OCI-M2 (cell line): ENCODE measurements around the gene C10orf53.

Experiments
- DNase-seq: peaks from one replicate; lab custom pipeline; 2025; ENCODE audit not compliant: unreplicated experiment; lab: John Stamatoyannopoulos, UW

The C10orf53 gene

GRCh38 chr10:49736564-49737113 lies 57.2 kb downstream of the C10orf53 start:
- no peak for DNase-seq

DNA sequence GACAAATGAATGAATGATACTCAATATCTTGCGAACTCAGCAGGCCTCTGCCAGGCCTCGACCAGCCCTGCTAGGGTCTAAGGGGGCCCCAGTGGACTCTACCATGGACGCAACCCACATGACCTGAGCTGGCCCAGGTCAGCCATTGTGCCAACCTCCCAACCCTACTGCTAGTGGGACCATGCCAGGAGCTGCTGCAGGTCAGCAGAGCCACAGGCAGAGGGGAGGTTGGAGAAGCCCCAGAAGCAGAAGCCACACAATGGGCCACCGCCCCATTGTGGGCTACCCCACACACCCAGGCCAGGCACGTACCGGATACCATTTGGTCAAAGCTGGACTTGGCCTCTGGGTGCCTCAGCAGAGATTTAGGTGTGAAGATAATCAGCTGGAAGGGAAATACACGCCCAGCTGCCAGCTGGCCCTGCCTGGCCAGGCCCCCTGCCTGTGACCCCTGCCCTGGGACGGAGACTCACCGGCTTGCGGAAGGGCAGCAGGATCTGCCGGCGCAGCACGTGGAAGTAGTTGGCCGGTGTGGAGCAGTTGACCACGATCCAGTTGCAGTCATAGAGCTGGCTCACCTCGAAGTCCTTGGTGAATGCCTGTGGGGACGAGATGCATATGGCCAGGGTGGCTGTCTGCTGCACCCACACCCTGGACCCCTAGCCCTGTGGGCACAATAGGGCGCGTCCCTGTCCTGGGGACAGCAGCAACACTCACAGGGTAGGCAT lies 58.2 kb downstream of the C10orf53 start:
- no peak for DNase-seq

- DNase-seq: no peak
Observed at GRCh38 chr10:49738616-49739360, 59.3 kb downstream of the C10orf53 start.

- no peak for DNase-seq
Observed at GRCh38 chr10:49739426-49739825, 60.0 kb downstream of the C10orf53 start.

GRCh38 chr10:49740346-49741107 lies 61.1 kb downstream of the C10orf53 start:
- DNase-seq: no peak

DNA sequence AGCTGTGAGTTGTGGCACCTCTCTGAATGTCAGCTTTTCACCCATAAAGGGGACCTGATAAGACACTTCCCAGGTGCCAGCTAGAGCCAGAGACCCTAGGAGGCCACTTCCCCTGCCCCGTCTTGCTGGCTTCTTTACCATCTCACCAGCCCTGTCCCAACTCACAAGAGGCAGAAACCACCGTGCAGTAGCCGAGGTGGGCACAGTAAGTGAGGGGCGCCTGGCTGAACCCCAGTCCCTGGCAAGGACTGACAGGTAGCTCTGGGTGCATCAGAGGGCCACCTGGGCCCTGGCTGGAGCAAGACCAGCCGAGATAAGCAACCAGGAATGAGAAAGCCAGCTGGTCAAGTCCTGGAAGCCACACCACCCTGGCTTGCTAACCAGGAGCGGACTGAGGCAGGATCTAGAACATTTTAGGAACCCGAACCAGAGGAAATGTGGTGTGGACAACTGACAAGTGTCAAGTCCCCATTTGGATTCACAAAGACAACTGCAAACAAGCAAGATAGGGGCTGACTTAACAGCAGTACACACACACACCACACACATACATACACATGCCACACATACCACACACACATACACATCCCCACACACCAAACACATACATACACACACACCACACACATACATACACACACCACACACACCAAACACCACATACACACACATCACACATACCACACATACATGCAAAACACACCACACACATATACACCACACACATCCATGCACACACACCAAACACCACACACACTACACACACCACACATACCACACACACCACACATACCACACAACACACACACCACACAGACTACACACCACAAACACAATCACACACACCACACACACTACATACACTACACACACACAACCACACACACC lies 61.9 kb downstream of the C10orf53 start:
- DNase-seq: no peak

DNA sequence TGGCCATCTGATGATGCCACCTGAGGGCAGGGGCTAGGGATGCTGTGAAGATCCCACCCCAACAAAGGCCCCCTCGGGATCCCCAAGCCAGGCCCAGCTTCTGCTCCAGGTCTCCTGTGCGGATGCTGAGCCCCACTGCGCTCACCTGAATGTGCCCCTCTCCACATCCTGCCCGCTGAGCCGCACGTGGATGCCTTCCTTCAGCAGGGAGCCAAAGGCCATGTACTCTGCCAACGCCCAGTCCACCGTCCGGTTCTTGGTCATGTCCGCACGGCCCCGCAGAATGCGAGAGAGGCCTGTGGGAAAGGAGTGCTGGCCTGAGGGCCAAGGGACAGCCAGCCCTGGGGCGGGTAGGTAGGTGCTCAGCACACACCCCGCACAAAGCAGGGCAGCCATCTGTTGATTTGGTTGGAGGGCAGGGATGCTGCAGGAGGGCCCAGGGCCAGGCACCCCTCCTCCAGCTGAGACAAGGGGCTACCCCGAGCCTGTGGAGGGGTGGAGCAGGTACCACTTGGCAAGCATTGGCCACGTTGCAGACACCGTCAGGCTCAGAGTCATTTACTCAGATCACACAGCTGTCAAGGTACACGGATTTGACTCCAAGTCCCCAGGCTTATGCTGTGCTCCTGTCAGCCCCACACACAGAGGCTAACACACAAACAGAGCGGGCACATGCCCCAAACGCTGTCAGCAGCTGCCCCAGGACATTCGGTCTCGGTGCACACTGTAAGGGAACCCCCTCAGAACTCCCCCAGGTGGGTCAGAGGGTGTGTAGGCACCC lies 63.4 kb downstream of the C10orf53 start:
- no peak for DNase-seq

- DNase-seq: no peak
Observed at GRCh38 chr10:49743464-49744075, 64.1 kb downstream of the C10orf53 start.

DNA sequence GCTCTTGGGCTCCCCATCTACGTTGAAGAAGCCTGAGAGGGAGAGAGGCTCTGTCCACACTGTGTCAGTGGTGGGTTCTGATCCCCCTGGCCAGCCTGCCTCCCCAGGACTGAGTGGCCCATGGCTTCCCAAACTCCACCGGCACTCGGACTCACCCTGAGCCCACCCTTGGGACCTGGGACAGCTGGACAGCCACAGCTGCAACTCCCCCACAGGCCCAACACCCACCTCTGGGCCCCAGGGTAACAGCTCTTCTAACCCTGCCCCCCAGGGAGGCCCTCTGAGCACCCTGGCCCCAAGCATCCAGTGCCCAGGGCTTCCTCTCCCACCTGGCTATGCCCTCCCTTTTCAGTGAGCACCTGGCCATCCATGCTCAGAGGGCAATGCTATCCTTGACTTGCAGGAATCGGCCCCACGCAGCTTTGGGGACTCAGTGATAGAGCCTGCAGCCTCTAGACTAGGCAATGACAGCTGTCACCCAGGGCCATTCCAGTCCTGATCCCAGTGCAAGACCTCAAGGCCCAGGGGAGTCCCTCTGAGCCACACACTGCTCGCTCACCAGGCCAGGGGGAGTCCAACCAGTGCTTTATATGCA lies 64.7 kb downstream of the C10orf53 start:
- DNase-seq: no peak

DNA sequence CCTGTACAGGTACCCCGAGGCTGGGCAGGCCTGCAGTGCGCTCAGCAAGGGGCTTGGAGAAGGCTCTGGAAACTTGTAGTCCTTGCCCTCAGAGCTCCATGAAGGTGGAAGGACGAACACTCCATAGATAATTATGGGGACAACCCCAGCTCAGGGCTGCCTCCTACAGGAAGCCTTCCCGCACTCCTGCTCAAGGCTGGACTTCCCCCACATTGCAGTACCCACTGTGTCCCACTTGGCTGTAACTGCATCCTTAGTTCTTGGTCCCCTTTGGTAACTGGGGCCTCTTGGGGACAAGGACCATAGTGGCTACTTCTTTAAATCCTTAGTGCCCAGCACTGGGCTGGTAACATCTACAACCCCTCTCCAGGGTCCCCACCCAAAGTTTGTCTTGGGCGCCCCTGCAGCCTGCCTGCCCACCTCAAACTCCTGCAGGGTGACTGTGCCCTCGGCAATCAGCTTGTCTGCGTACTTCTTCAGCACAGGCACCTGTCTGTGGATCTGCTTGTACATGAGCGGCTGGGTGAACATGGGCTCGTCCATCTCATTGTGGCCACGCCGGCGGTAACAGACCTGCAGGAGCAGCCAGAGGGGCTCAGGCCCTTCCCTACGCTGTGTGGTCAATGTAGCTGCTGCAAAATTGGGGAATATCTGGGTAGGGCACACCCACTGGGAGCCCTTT lies 65.6 kb downstream of the C10orf53 start:
- DNase-seq: no peak

DNA sequence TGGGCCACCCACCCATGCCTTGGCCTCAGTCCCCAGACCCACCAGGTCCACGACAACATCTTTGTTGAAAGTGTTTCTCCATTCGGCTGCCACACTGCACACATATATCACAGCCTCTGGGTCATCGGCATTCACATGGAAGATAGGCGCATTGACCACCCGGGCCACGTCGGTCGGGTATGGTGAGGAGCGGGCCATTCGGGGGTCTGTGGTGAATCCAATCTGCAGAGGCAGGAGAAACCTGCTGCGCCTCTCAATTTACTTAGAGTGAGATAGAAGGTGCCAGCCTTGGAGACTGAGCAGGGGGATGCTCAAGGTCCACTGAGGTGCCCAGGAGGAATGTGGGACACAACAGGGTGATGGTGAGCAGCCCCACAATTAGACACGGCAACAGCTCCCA lies 66.3 kb downstream of the C10orf53 start:
- no peak for DNase-seq

DNA sequence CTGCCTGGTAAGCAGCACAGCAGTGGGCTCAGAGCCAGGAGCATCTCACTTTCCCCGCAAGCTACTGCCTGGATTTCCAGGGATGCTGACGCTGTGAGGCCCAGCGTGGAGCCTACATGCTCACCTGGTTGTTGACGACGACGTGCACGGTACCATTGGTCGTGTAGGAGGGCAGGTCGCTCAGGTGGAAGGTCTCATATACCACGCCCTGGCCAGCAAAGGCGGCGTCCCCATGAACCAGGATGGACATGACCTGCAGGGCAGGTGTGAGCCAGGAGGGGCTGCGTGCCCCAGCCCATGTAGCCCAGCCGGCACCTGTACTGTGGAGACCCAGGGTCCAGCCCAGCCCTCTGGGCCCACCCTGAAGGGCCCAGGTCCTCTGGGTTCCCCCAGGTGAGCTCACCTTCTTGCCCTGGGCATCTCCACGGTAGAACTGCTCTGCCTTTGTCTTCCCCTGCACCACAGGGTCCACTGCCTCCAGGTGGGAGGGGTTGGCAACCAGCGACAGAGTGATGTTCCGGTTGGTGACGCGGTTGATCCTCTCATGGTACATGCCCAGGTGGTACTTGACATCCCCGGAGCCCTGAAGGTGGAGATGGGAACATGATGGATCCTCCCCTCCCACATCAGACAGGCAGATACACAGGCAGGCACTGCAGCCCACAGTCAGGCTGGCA lies 67.3 kb downstream of the C10orf53 start:
- no peak for DNase-seq
